SK-N-SH (cell line): ENCODE data around the gene LRRN1. TPM values are rescaled to one million over a fixed set of nuclear protein-coding genes. Genes with fewer than 3 reads are reported as not detected.

Source experiments
- CTCF ChIA-PET: fragments of 300-600, 350-600 bp; formaldehyde crosslinking; extraction: SDS; loops from one replicate; lab custom pipeline; 2021; lab: Yijun Ruan, JAX
- POLR2A ChIA-PET: fragments of 350-600 bp; sonication (Branson Sonifier 250); formaldehyde crosslinking; extraction: SDS; loops from one replicate; lab custom pipeline; 2020; ENCODE audit warnings: antibody characterized with exemption, inconsistent platforms; lab: Yijun Ruan, JAX
- DNase-seq: peaks from one replicate; pipeline ENCODE4 v3.0.0; 2012
- H2AFZ ChIP-seq: fragments of 200-600 bp; sonication (generic); 2 replicates; pipeline ENCODE4 v1.8.1; 2016; ENCODE audit warnings: antibody characterized with exemption, mild to moderate bottlenecking, low read depth
- H3F3A ChIP-seq: fragments of 200-600 bp; sonication (generic); replicated peaks from 2 replicates; pipeline ENCODE3; 2016; ENCODE audit warnings: antibody characterized with exemption, mild to moderate bottlenecking; ENCODE audit not compliant: insufficient read depth
- H3K27ac ChIP-seq, 2 experiments: fragments of 200-500 bp in 1 of 2; fragments of 200-600 bp in 1 of 2; sonication (Bioruptor generic) in 1 of 2; sonication (generic), shearing (Covaris generic) in 1 of 2; 2 replicates each; pipeline versions ENCODE4 v1.5.1 to v1.6.1; 2014 to 2016; ENCODE audit warnings: low read depth in 2 of 2, inconsistent platforms in 1 of 2, low read length in 1 of 2, mild to moderate bottlenecking in 1 of 2, mixed read lengths in 1 of 2
- H3K27me3 ChIP-seq: fragments of 200-600 bp; sonication (generic), shearing (Covaris generic); 2 replicates; pipeline ENCODE4 v1.6.1; 2016; ENCODE audit warnings: mixed run types; ENCODE audit not compliant: insufficient read depth
- H3K36me3 ChIP-seq, 2 experiments: fragments of 200-500 bp in 1 of 2; fragments of 200-600 bp in 1 of 2; sonication (Bioruptor generic) in 1 of 2; sonication (generic) in 1 of 2; replicated peaks in 1 of 2; 2 replicates each; pipeline versions ENCODE3 to v1.5.1; 2014 to 2016; ENCODE audit warnings: low read length in 1 of 2, mild to moderate bottlenecking in 1 of 2; ENCODE audit not compliant: insufficient read depth in 2 of 2, control insufficient read depth in 1 of 2
- H3K4me1 ChIP-seq, 2 experiments: fragments of 200-500 bp in 1 of 2; fragments of 200-600 bp in 1 of 2; sonication (Bioruptor generic) in 1 of 2; sonication (generic), shearing (Covaris generic) in 1 of 2; 2 replicates each; pipeline versions ENCODE4 v1.5.1 to v1.6.1; 2014 to 2016; ENCODE audit warnings: low read depth in 1 of 2, low read length in 1 of 2, mixed run types in 1 of 2; ENCODE audit not compliant: insufficient read depth in 2 of 2, control insufficient read depth in 1 of 2
- H3K4me2 ChIP-seq: fragments of 200-600 bp; sonication (generic), shearing (Covaris generic); 2 replicates; pipeline ENCODE4 v1.6.1; 2017; ENCODE audit warnings: mixed run types
- H3K4me3 ChIP-seq, 2 experiments: fragments of 200-500 bp in 1 of 2; fragments of 200-600 bp in 1 of 2; sonication (Bioruptor generic) in 1 of 2; sonication (generic), shearing (Covaris generic) in 1 of 2; 2 replicates each; pipeline versions ENCODE4 v1.5.1 to v1.8.1; 2014 to 2016; ENCODE audit warnings: low read depth in 2 of 2, inconsistent platforms in 1 of 2, low read length in 1 of 2, mild to moderate bottlenecking in 1 of 2, mixed read lengths in 1 of 2, moderate library complexity in 1 of 2
- H3K79me2 ChIP-seq: fragments of 200-600 bp; sonication (generic); 2 replicates; pipeline ENCODE4 v1.8.1; 2017; ENCODE audit warnings: mild to moderate bottlenecking; ENCODE audit not compliant: insufficient read depth
- H3K9ac ChIP-seq: fragments of 200-600 bp; sonication (generic); 2 replicates; pipeline ENCODE4 v1.6.1; 2017; ENCODE audit warnings: mixed run types
- H3K9me2 ChIP-seq: fragments of 200-600 bp; sonication (generic); 2 replicates; pipeline ENCODE4 v1.6.1; 2017; ENCODE audit warnings: mixed run types
- H3K9me3 ChIP-seq: fragments of 200-600 bp; sonication (generic); 2 replicates; pipeline ENCODE4 v1.6.1; 2017; ENCODE audit warnings: mixed run types, mild to moderate bottlenecking, moderate library complexity
- H4K20me1 ChIP-seq: fragments of 200-600 bp; sonication (generic); 2 replicates; pipeline ENCODE4 v1.6.1; 2017; ENCODE audit warnings: mild to moderate bottlenecking, mixed run types; ENCODE audit not compliant: insufficient read depth
- EP300 ChIP-seq, 2 experiments: IDR thresholded peaks; 2 replicates each; pipeline versions ENCODE4 v1.4.0 to v1.6.1; 2012; ENCODE audit warnings: borderline replicate concordance in 1 of 2, low read depth in 1 of 2, low read length in 1 of 2
- JUND ChIP-seq: IDR thresholded peaks from 2 replicates; pipeline ENCODE4 v1.4.0; 2012
- MAX ChIP-seq: IDR thresholded peaks from 2 replicates; pipeline ENCODE4 v1.4.0; 2012; ENCODE audit warnings: low read depth
- NRF1 ChIP-seq: IDR thresholded peaks from 2 replicates; pipeline ENCODE4 v1.6.1; 2012; ENCODE audit warnings: low read depth, mild to moderate bottlenecking, low read length
- RFX5 ChIP-seq: IDR thresholded peaks from 2 replicates; pipeline ENCODE4 v1.6.1; 2012; ENCODE audit warnings: mild to moderate bottlenecking, improper control_type of control experiment, low read length
- SMC3 ChIP-seq: IDR thresholded peaks from 2 replicates; pipeline ENCODE4 v1.6.1; 2012; ENCODE audit warnings: low read depth, low read length, improper control_type of control experiment
- YY1 ChIP-seq: IDR thresholded peaks from 2 replicates; pipeline ENCODE4 v1.4.0; 2012; ENCODE audit warnings: low read depth, mild to moderate bottlenecking
- WGBS: methylation state at CpG from one replicate; pipeline ENCODE4 v1.1.6; 2017; ENCODE audit warnings: low lambda C conversion rate; 5-methylcytosine and 5-hydroxymethylcytosine counted together
- polyA plus RNA-seq, 3 experiments: library from polyadenylated mRNA; depleted of rRNA; stranded (reverse); fragments of >200 nt; gene quantifications; 2 replicates each; pipeline ENCODE4 v1.2.3, GENCODE V29; 2012
- TF ChIP-seq, protein P1 (sequence below): fragments of 150-350 bp; IDR thresholded peaks from 2 replicates; pipeline ENCODE4 v1.6.1; 2017; ENCODE audit warnings: antibody characterized with exemption, low read length, low read depth, borderline replicate concordance
- TF ChIP-seq, protein P2 (sequence below): IDR thresholded peaks from 2 replicates; pipeline ENCODE4 v1.6.1; 2012; ENCODE audit warnings: mild to moderate bottlenecking, low read depth, low read length, moderate library complexity
- TF ChIP-seq, protein P3 (sequence below): IDR thresholded peaks from 2 replicates; pipeline ENCODE4 v1.4.0; 2012; ENCODE audit warnings: low read depth, borderline replicate concordance

Gene LRRN1
- polyA plus RNA-seq, 1 of the 3 experiments (the other 2 are of a cell fraction): 0.03 TPM

GRCh38 chr3:3848923-3849275 is 49.7 kb downstream of the LRRN1 start:
- H3F3A ChIP-seq: no peaks in the 10 kb centered on the region
- WGBS: 25% methylated on average over 8 of the region's 8 CpGs
- no peaks in the 10 kb centered on the region; a peak in 1 of 4 replicates for H3K4me1 ChIP-seq
- TF ChIP-seq, protein P1, sequence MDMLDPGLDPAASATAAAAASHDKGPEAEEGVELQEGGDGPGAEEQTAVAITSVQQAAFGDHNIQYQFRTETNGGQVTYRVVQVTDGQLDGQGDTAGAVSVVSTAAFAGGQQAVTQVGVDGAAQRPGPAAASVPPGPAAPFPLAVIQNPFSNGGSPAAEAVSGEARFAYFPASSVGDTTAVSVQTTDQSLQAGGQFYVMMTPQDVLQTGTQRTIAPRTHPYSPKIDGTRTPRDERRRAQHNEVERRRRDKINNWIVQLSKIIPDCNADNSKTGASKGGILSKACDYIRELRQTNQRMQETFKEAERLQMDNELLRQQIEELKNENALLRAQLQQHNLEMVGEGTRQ: no peak
- no peak for TF ChIP-seq MAX
- TF ChIP-seq YY1: no peak
- TF ChIP-seq SMC3: no peak
- TF ChIP-seq NRF1: no peak
- TF ChIP-seq, protein P2, sequence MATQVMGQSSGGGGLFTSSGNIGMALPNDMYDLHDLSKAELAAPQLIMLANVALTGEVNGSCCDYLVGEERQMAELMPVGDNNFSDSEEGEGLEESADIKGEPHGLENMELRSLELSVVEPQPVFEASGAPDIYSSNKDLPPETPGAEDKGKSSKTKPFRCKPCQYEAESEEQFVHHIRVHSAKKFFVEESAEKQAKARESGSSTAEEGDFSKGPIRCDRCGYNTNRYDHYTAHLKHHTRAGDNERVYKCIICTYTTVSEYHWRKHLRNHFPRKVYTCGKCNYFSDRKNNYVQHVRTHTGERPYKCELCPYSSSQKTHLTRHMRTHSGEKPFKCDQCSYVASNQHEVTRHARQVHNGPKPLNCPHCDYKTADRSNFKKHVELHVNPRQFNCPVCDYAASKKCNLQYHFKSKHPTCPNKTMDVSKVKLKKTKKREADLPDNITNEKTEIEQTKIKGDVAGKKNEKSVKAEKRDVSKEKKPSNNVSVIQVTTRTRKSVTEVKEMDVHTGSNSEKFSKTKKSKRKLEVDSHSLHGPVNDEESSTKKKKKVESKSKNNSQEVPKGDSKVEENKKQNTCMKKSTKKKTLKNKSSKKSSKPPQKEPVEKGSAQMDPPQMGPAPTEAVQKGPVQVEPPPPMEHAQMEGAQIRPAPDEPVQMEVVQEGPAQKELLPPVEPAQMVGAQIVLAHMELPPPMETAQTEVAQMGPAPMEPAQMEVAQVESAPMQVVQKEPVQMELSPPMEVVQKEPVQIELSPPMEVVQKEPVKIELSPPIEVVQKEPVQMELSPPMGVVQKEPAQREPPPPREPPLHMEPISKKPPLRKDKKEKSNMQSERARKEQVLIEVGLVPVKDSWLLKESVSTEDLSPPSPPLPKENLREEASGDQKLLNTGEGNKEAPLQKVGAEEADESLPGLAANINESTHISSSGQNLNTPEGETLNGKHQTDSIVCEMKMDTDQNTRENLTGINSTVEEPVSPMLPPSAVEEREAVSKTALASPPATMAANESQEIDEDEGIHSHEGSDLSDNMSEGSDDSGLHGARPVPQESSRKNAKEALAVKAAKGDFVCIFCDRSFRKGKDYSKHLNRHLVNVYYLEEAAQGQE: no peak
- TF ChIP-seq JUND: no peak
- TF ChIP-seq EP300 (IDR thresholded peaks at IDR 0.05; ENCODE audit: borderline replicate concordance in 1 of 2, low read depth in 1 of 2, low read length in 1 of 2): no peak
- TF ChIP-seq RFX5: no peak
- TF ChIP-seq, protein P3, sequence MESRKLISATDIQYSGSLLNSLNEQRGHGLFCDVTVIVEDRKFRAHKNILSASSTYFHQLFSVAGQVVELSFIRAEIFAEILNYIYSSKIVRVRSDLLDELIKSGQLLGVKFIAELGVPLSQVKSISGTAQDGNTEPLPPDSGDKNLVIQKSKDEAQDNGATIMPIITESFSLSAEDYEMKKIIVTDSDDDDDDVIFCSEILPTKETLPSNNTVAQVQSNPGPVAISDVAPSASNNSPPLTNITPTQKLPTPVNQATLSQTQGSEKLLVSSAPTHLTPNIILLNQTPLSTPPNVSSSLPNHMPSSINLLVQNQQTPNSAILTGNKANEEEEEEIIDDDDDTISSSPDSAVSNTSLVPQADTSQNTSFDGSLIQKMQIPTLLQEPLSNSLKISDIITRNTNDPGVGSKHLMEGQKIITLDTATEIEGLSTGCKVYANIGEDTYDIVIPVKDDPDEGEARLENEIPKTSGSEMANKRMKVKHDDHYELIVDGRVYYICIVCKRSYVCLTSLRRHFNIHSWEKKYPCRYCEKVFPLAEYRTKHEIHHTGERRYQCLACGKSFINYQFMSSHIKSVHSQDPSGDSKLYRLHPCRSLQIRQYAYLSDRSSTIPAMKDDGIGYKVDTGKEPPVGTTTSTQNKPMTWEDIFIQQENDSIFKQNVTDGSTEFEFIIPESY: no peak
- TF ChIP-seq, all 33 proteins: peak for 0
- H3K27me3 ChIP-seq: no peaks in the 10 kb centered on the region
- no peaks in the 10 kb centered on the region for H4K20me1 ChIP-seq
- no peak overlapping the region for H3K27ac ChIP-seq
- DNase-seq: no peak
- no peak overlapping the region for H3K4me3 ChIP-seq
- H3K9me3 ChIP-seq: no peaks in the 10 kb centered on the region; the same call in 1 of the 2 replicates
- no peak overlapping the region for H3K9ac ChIP-seq
- H3K4me2 ChIP-seq: no peak overlapping the region
- ChIA-PET CTCF (no interaction called here), POLR2A (no interaction called here)
- H3K9me2 ChIP-seq: no peaks in the 10 kb centered on the region
- no peaks in the 10 kb centered on the region for H3K79me2 ChIP-seq
- H2AFZ ChIP-seq: no peak overlapping the region
- H3K36me3 ChIP-seq: no peaks in the 10 kb centered on the region
